H1 (cell line): ENCODE data around the gene OCRL. TPM values are rescaled to one million over a fixed set of nuclear protein-coding genes. Genes with fewer than 3 reads are reported as not detected.

ENCODE experiments used
- CHD2 ChIP-seq: IDR thresholded peaks from 2 replicates; pipeline ENCODE4 v1.6.1; 2012; ENCODE audit warnings: low read length, improper control_type of control experiment
- KDM4A ChIP-seq: IDR thresholded peaks from one replicate; pipeline ENCODE4 v1.7.1; 2012; ENCODE audit warnings: low read depth, mild to moderate bottlenecking, moderate library complexity, low read length, inconsistent platforms; ENCODE audit not compliant: severe bottlenecking
- SAP30 ChIP-seq: fragments of 300-600 bp; sonication (generic); IDR thresholded peaks from 2 replicates; pipeline ENCODE4 v1.7.1; 2012; ENCODE audit warnings: low read length, moderate library complexity, mild to moderate bottlenecking, inconsistent platforms; ENCODE audit not compliant: insufficient read depth, insufficient replicate concordance
- polyA plus RNA-seq, 7 experiments: library from polyadenylated mRNA; depleted of rRNA in 3 of 7; stranded (reverse) in 5 of 7; unstranded in 2 of 7; fragments of >200 nt in 5 of 7; fragments of 200-250 nt in 2 of 7; gene quantifications; 1 replicate in 5 of 7; 2 replicates in 1 of 7; 4 replicates in 1 of 7; pipeline versions ENCODE4 v1.2.1 to v1.2.3, GENCODE V29; 2011 to 2013; ENCODE audit warnings: missing spikeins in 2 of 7, mixed read lengths in 2 of 7
- total RNA-seq: library from RNA; stranded (reverse); fragmentation: NEBNext Ultra II Directional; extraction: Animal tissue kit (Norgen Biotek cat#: 25700); gene quantifications from 2 replicates; pipeline ENCODE4 v1.2.1, GENCODE V29; 2021
- TF ChIP-seq, protein P1 (sequence below): fragments of 300-600 bp; sonication (generic); IDR thresholded peaks from 2 replicates; pipeline ENCODE4 v1.7.1; 2012; ENCODE audit warnings: low read length, moderate library complexity, mild to moderate bottlenecking, inconsistent platforms; ENCODE audit not compliant: insufficient replicate concordance

Gene OCRL
- total and polyA plus RNA-seq, 2 of the 8 experiments (the other 6 are each of a cell fraction or from before 2014, with no cell fraction given), result 12.7 to 15.1 TPM

DNA sequence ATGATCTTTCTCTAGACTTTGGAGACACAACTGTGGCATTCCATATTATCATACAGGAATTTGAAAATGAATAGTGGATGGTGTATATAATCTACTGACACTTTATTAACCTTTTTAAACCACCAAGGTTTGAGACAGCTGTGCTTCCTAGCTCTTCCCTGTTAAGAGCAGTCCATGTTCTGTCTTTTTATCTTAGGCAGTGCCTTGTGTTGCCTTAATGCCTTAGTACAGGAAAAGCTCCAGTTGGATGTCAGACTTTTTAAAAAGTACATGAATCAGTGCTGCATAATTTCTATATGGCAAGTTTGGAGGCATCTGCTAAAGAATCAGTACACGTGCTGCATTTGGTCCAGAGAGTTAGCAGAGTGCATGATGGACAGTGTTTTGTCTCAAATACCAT lies 45.1 kb downstream of the OCRL start (continued):
- TF ChIP-seq, protein P1, sequence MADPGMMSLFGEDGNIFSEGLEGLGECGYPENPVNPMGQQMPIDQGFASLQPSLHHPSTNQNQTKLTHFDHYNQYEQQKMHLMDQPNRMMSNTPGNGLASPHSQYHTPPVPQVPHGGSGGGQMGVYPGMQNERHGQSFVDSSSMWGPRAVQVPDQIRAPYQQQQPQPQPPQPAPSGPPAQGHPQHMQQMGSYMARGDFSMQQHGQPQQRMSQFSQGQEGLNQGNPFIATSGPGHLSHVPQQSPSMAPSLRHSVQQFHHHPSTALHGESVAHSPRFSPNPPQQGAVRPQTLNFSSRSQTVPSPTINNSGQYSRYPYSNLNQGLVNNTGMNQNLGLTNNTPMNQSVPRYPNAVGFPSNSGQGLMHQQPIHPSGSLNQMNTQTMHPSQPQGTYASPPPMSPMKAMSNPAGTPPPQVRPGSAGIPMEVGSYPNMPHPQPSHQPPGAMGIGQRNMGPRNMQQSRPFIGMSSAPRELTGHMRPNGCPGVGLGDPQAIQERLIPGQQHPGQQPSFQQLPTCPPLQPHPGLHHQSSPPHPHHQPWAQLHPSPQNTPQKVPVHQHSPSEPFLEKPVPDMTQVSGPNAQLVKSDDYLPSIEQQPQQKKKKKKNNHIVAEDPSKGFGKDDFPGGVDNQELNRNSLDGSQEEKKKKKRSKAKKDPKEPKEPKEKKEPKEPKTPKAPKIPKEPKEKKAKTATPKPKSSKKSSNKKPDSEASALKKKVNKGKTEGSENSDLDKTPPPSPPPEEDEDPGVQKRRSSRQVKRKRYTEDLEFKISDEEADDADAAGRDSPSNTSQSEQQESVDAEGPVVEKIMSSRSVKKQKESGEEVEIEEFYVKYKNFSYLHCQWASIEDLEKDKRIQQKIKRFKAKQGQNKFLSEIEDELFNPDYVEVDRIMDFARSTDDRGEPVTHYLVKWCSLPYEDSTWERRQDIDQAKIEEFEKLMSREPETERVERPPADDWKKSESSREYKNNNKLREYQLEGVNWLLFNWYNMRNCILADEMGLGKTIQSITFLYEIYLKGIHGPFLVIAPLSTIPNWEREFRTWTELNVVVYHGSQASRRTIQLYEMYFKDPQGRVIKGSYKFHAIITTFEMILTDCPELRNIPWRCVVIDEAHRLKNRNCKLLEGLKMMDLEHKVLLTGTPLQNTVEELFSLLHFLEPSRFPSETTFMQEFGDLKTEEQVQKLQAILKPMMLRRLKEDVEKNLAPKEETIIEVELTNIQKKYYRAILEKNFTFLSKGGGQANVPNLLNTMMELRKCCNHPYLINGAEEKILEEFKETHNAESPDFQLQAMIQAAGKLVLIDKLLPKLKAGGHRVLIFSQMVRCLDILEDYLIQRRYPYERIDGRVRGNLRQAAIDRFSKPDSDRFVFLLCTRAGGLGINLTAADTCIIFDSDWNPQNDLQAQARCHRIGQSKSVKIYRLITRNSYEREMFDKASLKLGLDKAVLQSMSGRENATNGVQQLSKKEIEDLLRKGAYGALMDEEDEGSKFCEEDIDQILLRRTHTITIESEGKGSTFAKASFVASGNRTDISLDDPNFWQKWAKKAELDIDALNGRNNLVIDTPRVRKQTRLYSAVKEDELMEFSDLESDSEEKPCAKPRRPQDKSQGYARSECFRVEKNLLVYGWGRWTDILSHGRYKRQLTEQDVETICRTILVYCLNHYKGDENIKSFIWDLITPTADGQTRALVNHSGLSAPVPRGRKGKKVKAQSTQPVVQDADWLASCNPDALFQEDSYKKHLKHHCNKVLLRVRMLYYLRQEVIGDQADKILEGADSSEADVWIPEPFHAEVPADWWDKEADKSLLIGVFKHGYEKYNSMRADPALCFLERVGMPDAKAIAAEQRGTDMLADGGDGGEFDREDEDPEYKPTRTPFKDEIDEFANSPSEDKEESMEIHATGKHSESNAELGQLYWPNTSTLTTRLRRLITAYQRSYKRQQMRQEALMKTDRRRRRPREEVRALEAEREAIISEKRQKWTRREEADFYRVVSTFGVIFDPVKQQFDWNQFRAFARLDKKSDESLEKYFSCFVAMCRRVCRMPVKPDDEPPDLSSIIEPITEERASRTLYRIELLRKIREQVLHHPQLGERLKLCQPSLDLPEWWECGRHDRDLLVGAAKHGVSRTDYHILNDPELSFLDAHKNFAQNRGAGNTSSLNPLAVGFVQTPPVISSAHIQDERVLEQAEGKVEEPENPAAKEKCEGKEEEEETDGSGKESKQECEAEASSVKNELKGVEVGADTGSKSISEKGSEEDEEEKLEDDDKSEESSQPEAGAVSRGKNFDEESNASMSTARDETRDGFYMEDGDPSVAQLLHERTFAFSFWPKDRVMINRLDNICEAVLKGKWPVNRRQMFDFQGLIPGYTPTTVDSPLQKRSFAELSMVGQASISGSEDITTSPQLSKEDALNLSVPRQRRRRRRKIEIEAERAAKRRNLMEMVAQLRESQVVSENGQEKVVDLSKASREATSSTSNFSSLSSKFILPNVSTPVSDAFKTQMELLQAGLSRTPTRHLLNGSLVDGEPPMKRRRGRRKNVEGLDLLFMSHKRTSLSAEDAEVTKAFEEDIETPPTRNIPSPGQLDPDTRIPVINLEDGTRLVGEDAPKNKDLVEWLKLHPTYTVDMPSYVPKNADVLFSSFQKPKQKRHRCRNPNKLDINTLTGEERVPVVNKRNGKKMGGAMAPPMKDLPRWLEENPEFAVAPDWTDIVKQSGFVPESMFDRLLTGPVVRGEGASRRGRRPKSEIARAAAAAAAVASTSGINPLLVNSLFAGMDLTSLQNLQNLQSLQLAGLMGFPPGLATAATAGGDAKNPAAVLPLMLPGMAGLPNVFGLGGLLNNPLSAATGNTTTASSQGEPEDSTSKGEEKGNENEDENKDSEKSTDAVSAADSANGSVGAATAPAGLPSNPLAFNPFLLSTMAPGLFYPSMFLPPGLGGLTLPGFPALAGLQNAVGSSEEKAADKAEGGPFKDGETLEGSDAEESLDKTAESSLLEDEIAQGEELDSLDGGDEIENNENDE, result no peak
- TF ChIP-seq CHD2, result no peak
- TF ChIP-seq KDM4A, result no peak
- no peak for TF ChIP-seq SAP30
- TF ChIP-seq, all 59 proteins: peak for 0
